Measurements from ENCODE around the gene REXO4. TPM values are rescaled to one million over a fixed set of nuclear protein-coding genes. Genes with fewer than 3 reads are reported as not detected.
A peak's percentile ranks its signal among the peaks of the same experiment; 100 is the strongest.

REXO4 gene
- total and polyA plus RNA-seq, 9 of the 15 experiments (the other 6 are each of a cell fraction or from before 2014, with no cell fraction given), result 3.4 to 72.9 (median 31.1) TPM

- TF ChIP-seq HINFP (tag; conservative IDR thresholded peaks at IDR 0.05; ENCODE audit: low read depth) (no peak), POLR2G (IDR thresholded peaks at IDR 0.05; ENCODE audit: low read depth, low read length) (peak; percentile 50; the same call in 1 of the 2 replicates), CCNT2 (IDR thresholded peaks at IDR 0.05; ENCODE audit: borderline replicate concordance, extremely low read depth, insufficient read length, low read depth, low read length) (no peak)
These were observed 15.1 kb downstream of the REXO4 start (continued) for GRCh38 chr9:133402689-133403088.

GRCh38 chr9:133401588-133401987, 16.2 kb downstream of the REXO4 start:
- POLR2A ChIA-PET, result interaction anchor here (0.5 to 0.6 kb wide), 3 partner anchors 48 to 147 kb away, joined by 3 read pairs; no protein-coding TSS in a partner anchor
- Histone ChIP-seq H2AFZ (ENCODE audit: low read depth, low read length) (no peak overlapping the region), H3K4me2 (ENCODE audit: insufficient read depth, low read length) (no peak overlapping the region), H3K36me3 (ENCODE audit: control insufficient read depth, insufficient read depth, low read length) (peaks cover 35% of the 10 kb centered on the region; the same call in 2 of the 3 replicates), H3K4me1 (replicated peaks in 1 of 2; ENCODE audit: control insufficient read depth in 2 of 2, insufficient read depth in 2 of 2, low read length in 2 of 2) (peaks cover 0 to 19% of the 10 kb centered on the region in 2 experiments; a peak in 3 of 5 replicates), H3K27ac (ENCODE audit: extremely low read depth, low read depth, low read length) (no peak overlapping the region), H3K9me1 (ENCODE audit: control insufficient read depth, insufficient read depth, low read length) (no peaks in the 10 kb centered on the region), H3K9me3 (replicated peaks; ENCODE audit: control insufficient read depth, insufficient read depth, low read depth, low read length) (no peaks in the 10 kb centered on the region), H3K79me2 (ENCODE audit: control insufficient read depth, insufficient read depth, low read length) (no peaks in the 10 kb centered on the region), H3K4me3 (no peak overlapping the region), H4K20me1 (replicated peaks; ENCODE audit: control insufficient read depth, insufficient read depth, low read length) (peaks cover 9% of the 10 kb centered on the region), H3K27me3 (ENCODE audit: control insufficient read depth in 2 of 2, insufficient read depth in 2 of 2, low read length in 2 of 2) (peaks cover 3 to 12% of the 10 kb centered on the region in 2 experiments; a peak in 2 of 5 replicates), H3K9ac (ENCODE audit: insufficient read depth in 1 of 2, low read depth in 2 of 2, low read length in 2 of 2) (peak overlapping the region in 1 of 2 experiments; percentile 43; a peak in 1 of 4 replicates)
- in situ Hi-C loops (cut with MboI), result no loop called here
- intact Hi-C loops (cut with micrococcal nuclease), result no loop called here
- CTCF ChIA-PET (ENCODE audit: low intra/inter-chr PET ratio), result no interaction called here
- no TSS peak for BruUV-seq (replicated peaks)
- TF ChIP-seq MECOM (CRISPR knock-in tag; IDR thresholded peaks at IDR 0.05), result no peak
- TF ChIP-seq POLR2G (IDR thresholded peaks at IDR 0.05; ENCODE audit: low read depth, low read length), result peak; percentile 55
- TF ChIP-seq ZZZ3 (IDR thresholded peaks at IDR 0.05), result no peak
- no peak for TF ChIP-seq ZNF668 (CRISPR knock-in tag; IDR thresholded peaks at IDR 0.05)
- 0 out of 2 replicates have a peak, but pooled peaks have one; percentile 32 for TF ChIP-seq POLR2A (conservative IDR thresholded peaks at IDR 0.05)
- WGBS (ENCODE audit: insufficient coverage, low coverage, missing lambda C conversion rate), result 66% methylated on average over 6 of the region's 6 CpGs
- DNase-seq (ENCODE audit: extremely low read depth in 1 of 4, low spot score in 3 of 4), result no peak
- FAIRE-seq, result no peak
- no peak for ATAC-seq
